Measurements from ENCODE around the gene SYNGAP1. TPM values are rescaled to one million over a fixed set of nuclear protein-coding genes. Genes with fewer than 3 reads are reported as not detected.

Gene SYNGAP1
- total and polyA plus RNA-seq, 9 of the 15 experiments (the other 6 are each of a cell fraction or from before 2014, with no cell fraction given), result 0.01 to 22.8 (median 3.2) TPM

GRCh38 chr6:33454009-33454946 is 34.4 kb downstream of the SYNGAP1 start, which contains the start of gene ZBTB9 (continued):
- TF ChIP-seq MXD1 (CRISPR knock-in tag; IDR thresholded peaks at IDR 0.05; ENCODE audit: borderline replicate concordance, poor library complexity, severe bottlenecking) (peak; percentile 79), POLR2A (conservative IDR thresholded peaks at IDR 0.05) (peak; percentile 94), MGA (IDR thresholded peaks at IDR 0.05) (peak; percentile 92), SMC3 (conservative IDR thresholded peaks at IDR 0.05; ENCODE audit: insufficient read depth, low read depth, low read length) (0 out of 2 replicates have a peak, but pooled peaks have one; percentile 5), TCF7L2 (IDR thresholded peaks at IDR 0.05; ENCODE audit: low read depth, low read length) (no peak), KHSRP (IDR thresholded peaks at IDR 0.05) (no peak), ZNF280B (CRISPR knock-in tag; IDR thresholded peaks at IDR 0.05) (no peak), STAT6 (CRISPR knock-in tag; IDR thresholded peaks at IDR 0.05) (no peak), HDAC3 (IDR thresholded peaks at IDR 0.05; ENCODE audit: borderline replicate concordance, partially characterized antibody) (no peak), SLC30A9 (CRISPR knock-in tag; IDR thresholded peaks at IDR 0.05) (no peak)
